ENCODE results near the gene HRK. TPM values are rescaled to one million over a fixed set of nuclear protein-coding genes. Genes with fewer than 3 reads are reported as not detected.

The HRK gene
- total RNA-seq, 1 experiment from 2014 or later, result 0.29 TPM

DNA sequence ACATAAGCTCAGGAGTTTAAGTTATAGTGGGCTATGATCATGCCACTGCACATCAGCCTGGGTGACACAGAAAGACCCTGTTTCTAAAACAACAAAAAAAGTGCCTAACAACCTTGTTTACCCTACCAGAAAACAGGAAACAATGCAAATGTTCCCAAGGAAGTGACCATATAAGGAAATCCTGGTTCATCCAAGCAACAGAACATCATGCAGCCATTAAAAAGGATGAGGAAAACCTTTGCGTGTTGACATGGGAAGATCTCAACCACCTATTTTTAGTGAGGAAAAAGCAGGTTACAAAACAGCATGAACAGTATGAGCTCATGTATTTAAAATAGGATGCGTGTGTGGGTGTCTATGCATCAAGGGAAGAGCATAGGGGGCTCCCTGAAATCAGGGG is 13.7 kb downstream of the HRK start:
- DNase-seq (ENCODE audit: low read depth), result no peak

DNA sequence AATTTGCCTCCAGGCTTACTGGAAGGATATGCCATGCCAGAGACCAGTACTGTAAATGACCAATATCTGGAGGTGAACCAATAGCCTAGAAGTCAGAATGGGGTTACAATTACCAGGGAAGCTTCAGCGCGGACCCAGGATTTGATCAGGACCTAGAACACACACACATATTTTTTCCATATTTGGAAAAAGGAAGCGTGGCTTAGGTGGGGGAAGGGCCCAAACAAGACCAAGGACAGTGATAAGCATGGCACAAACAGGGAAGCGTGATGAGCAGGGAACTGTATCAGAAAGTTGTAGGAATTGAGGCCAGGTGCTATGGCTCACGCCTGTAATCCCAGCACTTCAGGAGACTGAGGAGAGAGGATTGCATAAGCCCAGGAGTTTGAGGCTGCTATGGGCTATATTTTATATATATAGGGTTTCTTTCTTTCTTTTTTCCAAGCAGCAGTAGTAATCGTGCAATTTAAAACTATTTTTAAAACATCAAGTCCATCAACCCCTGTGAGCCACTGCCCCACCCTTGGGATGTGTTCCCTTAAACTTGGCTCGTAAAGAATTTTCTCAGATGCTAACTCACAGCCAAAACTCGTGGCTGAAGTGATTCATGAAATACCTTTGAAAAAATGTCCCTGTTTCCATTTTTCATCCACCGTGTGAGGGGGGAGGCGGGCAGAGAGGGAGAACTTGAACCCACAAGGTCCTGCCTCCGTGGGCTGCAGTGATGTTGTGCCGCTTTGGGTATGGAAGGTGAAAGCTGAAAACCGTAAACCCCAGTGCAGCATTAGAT is 16.7 kb downstream of the HRK start:
- peak; percentile 61 for DNase-seq (ENCODE audit: low read depth)

DNA sequence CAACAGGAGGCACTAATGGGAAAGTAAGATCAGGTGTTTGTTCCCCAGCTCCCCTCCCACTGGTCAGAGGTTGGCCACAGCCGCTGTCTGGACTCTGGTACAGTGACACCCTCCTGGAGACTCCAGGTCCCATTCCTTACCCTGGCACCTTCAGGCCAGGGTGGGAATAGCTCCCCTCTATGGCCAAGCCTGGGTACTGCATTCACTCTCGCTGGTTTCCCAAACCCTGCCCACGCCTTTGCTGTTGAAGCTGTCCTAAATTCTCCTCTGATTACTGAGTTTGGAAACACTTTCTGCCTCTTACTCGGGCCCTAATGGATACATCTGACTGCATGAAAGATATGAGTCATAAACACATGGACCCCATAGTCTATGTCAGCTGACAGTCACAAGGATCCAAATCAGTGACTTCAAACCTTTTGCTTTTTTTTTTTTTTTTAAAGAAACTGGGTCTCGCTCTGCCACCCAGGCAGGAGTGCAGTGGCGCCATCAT is 17.9 kb downstream of the HRK start:
- DNase-seq (ENCODE audit: low read depth), result peak; percentile 43

DNA sequence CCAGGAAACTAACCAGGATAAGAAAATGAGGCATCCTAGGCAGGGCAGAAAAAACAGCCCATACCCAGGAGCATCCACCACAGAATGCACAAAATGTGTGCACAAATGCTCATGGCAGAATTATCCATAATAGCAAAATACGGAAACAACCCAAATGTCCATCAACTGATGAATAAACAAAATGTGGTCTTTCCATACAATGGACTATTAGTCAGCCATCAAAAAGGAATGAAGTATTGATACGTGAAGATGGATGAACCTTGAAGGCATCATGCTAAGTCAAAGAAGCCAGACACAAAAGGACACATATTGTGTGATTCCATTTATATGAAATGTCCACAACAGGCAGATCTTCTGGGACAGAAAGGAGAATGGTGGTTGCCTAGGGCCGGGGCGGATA is 19.1 kb downstream of the HRK start:
- no peak for DNase-seq (ENCODE audit: low read depth)

DNA sequence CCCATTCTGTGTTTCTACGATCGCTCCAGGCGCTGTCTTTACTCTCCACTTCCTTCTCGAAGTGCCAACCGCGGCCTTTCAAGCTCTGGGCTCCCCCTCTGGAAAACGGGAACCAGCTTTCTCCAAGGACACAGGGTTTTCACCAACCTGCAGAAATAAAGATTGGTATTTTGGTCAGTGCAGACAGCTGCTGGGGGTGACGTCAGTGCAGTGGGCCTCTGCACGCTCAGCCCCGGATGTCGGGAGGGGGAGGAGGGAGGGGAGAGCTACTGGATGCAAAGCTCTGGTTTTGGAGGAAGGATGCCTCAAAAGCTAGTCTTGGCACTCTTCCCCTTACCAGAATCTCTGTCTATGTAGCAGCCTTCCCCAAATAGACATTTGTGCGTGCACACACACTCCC is 19.9 kb downstream of the HRK start:
- peak; percentile 84 for DNase-seq (ENCODE audit: low read depth)

DNA sequence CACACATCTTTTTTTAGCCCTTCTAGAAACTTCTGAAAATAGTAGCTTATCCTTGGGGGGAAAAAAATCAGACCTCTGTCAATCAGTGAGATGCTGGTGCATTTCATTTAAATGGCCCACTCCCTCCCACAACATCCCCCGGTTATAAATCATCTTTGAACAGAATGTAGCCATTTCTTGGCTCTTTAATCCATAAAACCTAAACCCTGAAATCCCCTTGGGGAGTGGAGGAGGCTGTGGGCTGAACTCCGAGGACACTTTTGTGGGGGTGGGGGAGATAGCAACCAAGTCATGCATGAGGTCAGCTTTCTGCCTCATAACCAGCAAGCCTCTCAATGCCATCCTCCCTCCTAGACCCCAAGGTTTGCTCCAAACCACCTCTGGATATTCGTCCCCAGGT is 21.0 kb downstream of the HRK start:
- DNase-seq (ENCODE audit: low read depth), result no peak

DNA sequence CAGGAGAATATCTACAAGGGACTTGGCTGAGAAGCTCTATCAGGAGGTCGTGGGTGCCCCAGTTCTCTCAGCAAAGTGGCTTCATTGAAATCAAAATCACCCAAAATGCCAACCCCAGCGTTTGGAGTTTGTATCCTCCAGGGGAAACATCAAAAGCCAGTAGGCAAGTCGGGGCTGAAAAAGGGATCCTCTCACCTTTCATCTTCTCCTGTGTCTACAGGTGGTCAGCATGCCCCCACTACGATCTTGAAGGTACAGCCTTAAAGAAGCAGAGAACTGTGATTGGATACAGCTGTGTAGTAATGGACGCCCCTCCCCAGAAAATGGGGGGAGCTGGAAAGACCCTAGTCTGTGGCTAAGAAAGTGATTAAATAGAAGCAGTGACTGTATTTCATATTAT is 22.2 kb downstream of the HRK start:
- no peak for DNase-seq (ENCODE audit: low read depth)

DNA sequence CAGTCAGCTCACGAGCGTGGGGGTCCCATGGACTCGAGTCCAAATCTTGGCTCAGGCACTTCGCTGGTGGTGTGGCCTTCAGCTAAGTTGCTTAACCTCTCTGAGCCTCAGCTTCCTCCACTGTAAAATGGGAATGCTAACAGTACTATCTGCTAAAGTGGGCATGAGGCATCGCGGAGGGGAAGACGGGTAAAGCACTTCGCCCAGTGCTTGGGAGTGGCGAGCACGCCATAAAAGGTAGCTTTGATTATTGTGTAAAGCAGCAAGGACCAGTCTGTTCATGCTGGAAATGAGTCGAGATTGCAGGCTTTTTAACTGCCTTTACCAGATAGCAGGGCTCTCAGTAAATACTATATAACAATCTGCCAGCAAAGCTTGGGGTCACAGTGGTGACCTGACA is 24.5 kb downstream of the HRK start:
- no peak for DNase-seq (ENCODE audit: low read depth)

DNA sequence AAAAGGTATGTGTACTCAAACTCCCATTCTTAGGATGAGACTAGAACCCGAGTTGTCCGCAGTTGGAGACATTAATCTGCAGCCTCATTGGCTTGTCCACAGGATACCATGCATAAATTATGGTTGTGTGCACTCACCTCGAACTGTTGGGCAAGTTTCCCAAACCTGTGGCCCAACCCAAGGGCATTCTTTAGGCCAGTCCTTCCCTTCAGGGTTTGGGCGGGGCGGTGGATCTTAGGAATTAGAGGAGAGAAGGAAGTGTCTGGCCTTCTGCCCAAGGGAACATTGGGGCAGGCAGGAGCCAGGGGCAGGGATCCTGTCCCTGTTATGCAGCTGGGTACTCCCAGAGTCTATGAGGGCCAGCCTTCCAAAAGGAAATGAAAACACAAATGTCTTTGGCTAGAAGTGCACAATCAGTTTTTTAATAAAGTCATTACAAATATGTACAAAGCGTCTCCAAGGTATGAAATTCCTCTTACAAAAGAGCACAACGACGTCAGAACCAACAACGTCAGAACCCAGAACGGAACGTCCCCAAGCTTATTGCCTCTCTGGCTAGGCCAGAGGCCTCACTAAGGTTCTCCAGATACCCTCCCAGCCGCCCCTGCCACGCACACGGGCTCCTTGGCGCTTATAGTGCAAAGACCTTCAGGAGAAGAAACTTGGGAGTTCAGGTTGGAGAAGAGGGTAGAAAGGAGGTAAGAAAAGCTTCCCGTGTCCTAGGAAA is 25.3 kb downstream of the HRK start:
- DNase-seq (ENCODE audit: low read depth), result no peak

DNA sequence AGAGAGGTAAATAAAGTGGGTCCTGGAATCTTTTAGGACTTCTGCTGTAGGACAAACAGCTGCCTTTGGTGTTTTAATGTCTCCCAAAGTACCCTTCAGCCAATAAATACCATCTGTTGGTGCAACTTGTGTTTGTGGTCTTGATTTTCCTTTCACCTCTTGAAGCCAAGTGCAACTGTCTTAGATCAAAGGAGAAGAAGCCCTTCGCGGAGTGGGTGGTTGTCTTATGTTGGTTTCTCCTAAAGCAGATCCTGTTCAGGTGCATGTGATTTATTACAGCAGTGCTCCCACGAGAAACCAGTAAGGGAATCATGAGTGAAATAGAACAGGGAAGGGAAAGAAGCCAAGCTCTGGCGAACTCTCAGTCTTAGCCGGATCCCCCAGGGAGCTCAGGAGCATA is 27.7 kb downstream of the HRK start:
- DNase-seq (ENCODE audit: low read depth), result no peak

DNA sequence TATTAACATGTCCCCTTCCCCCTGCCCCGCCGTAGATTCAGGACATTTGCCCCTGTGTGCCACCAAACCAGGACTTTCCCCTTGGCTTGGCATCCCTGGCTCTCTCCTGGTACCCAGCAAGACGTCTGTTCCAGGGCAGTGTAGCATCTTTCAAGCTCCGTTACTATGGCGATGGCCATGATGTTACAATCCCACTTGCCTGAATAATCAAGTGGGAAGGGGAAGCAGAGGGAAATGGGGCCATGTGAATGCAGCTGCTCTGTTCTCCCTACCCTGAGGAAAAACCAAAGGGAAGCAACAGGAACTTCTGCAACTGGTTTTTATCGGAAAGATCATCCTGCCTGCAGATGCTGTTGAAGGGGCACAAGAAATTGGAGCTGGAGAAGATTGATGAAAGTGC is 28.9 kb downstream of the HRK start:
- DNase-seq (ENCODE audit: low read depth), result no peak

DNA sequence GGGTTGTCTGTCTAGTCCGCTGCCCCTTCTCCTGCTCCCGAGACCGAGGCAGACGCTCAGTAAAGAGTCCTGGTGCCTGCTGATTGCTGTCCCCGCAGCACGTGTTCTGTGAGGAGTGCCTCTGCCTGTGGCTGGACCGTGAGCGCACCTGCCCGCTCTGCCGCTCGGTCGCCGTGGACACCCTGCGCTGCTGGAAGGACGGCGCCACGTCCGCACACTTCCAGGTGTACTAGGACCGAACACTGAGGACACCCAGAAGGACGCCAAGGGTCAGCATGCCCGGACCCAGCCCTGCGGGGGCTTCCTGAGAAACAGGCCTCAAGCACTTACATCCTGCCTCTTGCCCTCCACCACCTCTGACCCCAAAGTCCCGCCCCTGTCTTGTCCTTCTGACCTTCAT is 32.0 kb downstream of the HRK start:
- no peak for DNase-seq (ENCODE audit: low read depth)

DNA sequence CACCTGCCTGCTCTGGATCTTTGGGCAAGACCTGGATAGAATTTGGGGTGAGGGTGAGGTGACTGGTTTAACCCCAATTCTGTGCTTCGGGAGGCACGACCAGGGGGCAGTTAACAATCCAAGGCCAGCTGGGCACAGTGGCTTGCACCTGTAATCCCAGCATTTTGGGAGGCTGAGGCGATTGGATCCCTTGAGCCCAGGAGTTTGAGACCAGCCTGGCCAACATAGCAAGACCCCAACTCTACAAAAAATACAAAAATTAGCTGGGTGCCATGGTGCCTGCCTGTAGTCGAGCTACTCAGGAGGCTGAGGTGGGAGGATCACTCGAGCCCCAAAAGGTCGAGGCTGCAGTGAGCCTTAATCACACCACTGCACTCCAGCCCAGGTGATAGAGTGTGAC is 38.2 kb downstream of the HRK start:
- no peak for DNase-seq (ENCODE audit: low read depth)

DNA sequence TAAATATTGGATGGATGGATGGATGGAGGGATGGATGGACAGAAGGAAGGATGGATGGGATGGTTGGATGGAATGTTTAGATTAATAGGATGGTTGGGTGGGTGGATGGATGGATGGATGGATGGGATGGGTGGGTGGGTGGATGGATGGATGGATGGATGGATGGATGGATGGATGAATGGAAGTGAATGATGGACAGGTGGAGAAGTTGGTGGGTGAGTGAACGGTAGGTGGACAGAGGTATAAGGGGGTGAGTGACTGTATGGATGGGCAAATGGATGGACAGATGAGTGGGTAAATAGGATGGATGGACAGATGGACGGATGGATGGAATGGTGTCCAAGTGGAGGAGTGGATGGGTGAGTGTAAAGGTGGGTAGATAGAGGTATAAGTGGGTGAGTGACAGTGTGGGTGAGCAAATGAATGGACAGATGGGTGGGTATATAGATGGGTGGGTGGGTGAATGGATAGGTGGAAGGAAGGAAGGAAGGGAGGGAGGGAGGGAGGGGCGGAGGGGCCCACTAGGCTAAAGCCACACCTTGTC is 41.9 kb downstream of the HRK start:
- no peak for DNase-seq (ENCODE audit: low read depth)

DNA sequence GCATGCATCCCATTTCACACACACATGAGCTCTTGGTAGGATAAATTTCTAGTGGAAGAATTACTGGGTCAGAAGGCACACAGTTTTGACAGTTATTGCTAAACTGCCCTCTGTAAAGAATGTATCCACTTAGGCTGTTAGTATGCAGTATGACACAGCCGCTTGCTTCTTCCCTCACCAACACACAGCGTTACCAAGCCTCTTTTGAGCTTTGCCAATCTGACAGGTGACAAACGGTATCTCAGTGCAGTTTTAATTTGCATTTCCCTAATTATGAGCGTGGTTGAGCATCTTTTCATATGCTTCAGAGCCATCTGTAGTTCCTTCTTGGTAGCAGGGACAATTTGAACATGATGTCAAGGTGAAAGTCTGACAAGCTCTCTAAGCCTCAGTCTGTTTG is 42.9 kb downstream of the HRK start:
- DNase-seq (ENCODE audit: low read depth), result no peak

DNA sequence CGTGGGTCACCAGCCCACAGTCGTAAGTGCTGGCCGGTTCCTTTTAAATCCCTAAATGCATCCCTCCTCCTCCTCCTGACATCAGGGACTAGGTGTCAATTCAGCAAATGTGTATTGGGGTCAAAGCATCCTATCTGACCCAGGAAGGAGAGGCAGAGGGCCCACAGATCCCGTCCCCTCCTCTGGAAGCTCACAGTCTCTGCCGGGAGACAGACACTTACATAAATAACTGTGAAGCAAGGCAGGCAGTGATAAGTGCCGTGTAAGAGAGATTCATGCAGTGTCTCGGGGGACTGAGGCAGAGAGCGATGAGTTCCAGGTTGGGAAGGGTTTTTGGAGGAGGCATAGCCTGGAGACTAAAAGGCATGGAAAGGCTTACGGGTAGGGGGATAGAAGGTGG is 44.1 kb downstream of the HRK start:
- no peak for DNase-seq (ENCODE audit: low read depth)

DNA sequence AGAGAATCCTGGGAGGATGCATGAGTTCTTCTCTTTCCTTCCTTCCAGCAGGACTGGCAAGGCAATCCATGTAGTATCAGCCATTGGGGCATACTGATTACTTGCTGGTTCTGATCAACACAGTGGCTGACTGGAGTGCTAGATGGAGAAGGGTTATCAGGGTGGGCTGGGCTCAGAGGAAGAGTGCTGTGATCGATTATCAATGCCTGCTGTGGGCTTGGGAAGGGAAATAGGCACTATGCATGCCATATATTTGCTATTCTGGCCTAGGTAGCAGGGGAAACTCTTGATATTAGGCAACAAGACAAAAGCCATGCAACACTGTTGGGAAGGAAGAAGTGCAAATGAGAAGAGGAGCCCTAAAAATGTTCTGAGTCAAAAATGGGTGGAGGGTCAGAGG is 45.8 kb downstream of the HRK start:
- DNase-seq (ENCODE audit: low read depth), result no peak

DNA sequence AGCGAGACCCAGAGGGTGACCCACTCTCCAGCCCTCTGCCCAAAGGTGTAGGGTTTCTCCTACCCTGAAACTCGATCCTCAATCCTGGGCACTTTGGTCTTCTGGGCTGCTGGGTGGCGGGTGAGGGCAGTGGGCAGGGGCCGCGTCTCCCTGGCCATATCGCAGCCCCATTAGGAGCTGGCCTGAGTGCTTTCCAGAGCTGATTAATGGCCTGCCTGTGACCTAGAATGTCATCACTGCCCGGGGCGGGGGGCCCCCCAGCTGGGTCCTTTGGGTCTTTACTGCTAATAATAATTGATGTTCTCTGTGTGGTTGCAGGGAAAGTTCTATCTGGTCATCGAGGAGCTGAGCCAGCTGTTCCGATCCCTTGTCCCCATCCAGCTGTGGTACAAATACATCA is 47.8 kb downstream of the HRK start:
- DNase-seq (ENCODE audit: low read depth), result no peak

DNA sequence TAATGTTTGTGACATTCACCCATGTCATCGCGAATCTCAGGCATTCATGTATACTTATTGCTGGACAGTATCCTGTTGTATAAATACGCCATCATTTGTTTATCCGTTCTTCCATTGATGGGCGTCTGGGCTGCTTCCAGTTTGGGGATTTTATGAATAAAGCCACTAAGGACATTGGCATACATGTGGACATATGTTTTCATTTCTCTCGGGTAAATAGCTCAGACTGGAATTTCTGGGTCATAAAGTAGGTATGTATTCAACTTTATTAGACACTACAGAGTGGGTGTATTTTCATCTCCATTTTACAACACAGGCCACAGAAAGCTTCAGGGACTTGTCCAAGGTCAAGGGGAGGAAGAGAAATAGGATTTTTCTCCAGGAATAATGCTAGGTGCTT is 48.9 kb downstream of the HRK start:
- no peak for DNase-seq (ENCODE audit: low read depth)

DNA sequence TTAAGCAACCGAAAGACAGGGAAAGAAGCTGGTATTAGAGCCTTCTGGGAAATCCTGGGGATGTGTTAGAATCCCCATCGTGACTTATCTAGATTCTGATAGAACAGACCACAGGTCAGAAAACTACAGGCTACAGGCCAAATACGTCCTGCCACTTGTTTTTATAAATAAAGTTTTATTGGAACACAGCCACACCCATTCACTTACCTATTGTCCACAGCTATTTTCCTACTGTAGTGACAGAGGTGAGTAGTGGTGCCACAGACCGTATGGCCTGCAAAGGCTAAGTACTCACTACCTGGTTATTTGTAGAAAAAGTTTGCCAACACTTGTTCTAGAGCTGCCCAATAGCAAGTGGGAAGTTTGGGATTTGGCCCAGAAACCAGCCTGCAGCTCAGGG is 53.8 kb downstream of the HRK start:
- DNase-seq (ENCODE audit: low read depth), result no peak

DNA sequence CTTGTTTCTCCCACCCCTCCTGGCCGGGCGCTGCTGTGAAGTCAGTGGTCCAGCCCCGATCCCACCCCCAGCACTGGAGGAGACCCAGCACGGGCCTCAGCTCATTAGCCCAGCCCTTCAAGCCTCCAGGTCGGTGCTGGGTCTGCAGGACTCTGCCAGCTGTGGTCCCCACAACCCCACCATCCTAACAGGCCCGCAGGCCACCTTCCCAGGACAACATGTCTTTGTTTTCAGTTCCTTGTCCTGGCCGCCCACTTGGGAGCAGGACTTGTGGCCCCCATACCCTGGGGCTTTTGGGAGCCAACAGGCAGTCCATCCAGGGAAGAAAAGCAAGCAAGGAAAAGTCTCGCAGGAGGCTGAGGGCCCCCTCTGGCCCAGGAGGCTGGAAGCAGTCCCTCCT is 60.0 kb downstream of the HRK start:
- no peak for DNase-seq (ENCODE audit: low read depth)

DNA sequence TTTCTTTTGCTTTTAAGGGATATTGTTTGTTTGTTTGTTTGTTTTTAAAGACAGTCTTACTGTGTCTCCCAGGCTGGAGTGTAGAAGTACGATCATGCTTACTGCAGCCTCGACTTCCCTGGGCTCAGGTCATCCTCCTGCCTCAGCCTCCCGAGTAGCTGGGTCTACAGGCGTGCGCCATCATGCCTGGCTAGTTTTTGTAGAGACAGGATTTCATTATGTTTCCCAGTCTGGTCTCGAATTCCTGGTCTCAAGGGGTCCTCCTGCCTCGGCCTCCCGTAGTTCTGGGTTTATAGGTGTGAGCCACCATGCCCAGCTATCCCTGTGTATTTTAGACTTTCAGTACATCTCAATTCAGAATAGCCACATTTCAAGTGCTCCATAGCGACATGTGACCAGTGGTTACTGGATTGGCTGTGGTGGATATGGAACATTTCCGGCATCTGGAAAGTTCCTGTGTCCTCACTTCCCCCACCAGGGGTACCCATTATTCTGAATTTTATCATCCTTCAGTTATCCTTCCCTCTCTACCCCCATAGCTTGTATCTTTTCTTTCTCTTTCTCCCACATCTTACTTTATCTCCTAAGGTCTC is 61.1 kb downstream of the HRK start:
- no peak for DNase-seq (ENCODE audit: low read depth)
